Stimulated activated CD8-positive, alpha-beta memory T cell treated with anti-CD3 and anti-CD28 coated beads, Interleukin-7, amount 100 ng/mL, for 4 hours (primary cell): ENCODE results near the gene NID1.
"Not testable (repeated sequence)": the region's sequence is repeated elsewhere in the genome, so short reads cannot be mapped to it uniquely, and the experiment has no call there.

ENCODE experiments used
- DNase-seq, 2 donors: peaks; one replicate each; pipeline ENCODE4 v3.0.0-alpha.2; 2020; ENCODE audit warnings: low read depth in 2 of 2

Gene NID1

DNA sequence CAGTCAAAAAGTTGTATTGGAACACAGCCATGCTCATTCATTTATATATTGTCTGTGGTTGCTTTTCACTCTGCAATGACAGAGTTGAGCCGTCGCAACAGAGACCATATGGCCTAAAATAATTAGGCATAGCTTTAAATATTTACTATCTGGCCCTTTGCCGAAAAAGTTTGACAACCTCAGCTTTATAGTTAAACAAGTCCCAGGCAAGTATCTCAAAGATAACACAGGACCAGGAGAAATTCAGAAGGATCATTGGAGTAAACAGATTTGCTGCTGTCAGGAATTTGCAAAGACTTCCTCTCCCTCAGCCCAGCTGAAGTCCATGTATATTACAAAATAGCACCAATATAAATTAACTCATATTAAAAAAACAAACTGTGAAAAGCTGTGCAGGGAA is 34.4 kb downstream of the NID1 start:
- no peak for DNase-seq

DNA sequence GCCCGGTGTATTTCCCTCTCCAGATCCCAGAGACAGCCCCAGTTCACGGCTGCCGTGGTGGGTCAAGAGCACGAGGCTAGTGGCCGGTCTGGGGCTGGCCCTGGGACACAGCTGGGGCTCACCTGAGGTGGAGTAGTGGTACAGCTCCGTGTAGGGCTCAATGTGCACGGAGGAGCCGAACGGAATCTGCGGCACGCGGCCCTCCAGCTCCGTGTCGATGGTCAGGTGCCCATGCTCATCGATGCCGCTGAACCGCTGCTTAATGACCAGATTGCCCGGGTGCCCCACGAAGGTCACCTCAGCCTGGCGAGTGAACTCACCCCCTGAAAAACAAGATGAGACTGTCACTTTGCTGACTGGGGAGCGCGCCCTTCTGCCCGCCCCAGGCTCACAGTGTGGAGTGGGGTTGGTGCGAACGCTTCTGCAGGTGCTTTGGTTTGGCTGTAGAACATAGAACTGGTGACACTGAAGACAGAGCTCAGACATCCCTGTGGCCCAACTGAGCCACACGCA is 35.4 kb downstream of the NID1 start:
- no peak for DNase-seq

DNA sequence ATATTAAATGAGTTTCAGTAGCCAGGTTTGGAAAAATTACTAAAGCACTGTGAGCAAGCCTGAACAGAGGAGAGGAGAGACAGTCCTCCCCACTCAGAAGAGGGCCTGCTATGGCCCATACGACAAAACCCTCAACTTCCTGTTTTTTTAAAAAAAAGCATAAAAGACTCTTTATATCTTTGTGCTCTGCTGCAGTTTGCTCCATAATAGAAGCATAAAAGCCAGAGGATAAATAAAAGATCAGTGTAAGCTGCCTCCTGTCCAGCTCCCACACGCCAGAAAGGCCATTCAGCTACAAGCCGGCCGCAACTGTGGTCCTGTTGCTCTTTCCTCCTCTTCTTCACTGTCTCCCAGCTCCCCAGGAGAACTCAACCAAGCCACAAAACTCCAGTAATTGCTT is 37.8 kb downstream of the NID1 start:
- no peak for DNase-seq

DNA sequence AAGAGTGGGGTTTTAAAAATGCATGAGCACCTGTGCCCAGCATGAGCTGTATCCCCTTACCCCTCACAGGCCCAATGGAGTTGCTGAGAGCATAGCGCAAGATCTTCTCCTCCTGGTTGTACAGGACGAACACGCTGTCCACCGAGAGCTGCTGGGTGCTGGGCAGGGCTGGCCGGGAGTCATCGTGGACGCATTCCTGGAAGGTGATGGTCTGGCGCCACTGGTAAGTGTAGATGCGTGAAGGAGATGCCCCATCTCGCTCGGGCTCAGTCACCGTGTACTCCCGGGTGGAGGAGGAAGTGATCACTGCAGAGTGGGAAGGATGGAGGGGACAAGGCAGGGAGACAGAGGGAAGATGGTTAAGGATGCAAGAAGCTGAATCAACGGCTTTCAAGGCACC is 39.1 kb downstream of the NID1 start:
- no peak for DNase-seq

DNA sequence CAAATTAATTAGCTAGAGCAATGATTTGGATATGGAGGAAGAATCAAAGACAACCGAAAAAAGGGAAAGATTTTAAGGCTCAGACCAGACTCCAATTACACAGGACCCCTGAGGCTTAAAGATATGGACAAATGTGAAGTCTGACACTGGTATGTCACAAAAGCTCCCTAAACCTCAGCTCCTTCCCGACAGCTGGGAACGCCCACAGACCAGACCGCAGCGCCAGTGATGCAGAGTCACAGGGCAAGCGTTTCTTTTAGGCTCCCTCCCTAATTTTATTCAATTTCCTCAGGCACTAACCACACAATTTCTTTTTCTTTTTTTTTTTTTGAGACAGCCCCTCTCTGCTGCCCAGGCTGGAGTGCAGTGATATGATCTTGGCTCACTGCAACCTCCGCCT is 40.2 kb downstream of the NID1 start:
- DNase-seq, result no peak

DNA sequence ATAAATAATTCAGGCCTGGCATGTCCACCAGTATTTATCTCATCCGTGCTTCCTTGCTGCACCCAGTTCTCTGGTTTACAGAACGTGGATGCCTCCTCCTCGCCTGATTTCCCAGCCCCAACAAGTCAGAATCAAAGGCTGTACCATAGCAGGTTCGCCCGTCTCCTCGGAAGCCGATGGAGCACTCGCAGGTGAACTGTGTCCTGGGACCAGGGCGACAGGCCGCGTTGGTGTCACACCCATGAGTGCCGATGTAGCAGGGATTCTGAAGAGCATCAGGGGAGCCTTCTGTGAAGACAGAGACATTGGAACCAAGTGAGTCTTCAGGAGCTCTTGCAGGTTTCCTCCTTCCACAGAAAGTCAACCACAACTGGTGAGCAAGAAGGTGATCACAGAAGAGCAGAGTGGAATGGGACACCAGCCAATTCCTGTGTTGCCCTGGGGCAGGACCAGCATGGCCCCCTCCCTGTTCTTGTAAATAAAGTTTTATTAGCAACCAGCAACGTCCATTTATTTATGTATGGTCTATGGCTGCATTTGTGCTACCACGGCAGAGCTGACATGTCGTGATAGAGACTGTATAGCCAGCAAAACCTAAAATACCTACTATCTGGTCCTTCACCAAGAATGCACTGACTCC is 40.8 kb downstream of the NID1 start:
- DNase-seq, result no peak

DNA sequence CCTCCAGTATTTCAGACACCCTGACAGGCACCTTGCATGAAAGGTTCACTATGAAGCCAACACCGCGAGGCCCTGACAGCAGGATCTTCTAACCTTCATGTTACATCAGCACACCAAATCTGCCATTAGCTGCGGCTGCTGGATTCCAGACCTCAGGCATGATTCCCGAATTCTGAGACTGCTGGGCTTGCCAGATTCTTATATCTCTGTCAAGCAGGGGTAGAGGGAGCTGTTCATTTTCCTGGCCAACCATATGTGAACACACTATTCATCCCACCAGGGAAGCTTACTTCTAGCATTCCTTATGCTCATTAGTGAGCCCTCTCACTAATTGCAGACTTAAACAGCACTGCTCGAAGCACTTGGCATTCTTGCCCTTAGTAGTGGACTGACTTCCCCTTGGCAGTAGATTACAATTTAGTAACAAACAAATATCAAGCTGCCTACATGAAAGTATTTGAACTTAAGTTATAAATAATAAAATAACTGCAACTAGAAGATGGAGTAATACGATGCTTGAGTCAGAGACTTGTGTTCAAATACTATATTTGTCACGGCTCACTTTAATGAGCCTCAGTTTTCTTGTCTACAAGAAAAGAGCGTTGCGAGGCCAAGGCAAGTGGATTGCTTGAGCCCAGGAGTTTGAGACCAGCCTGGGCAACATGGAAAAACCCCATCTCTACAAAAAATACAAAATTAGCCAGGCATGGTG is 43.3 kb downstream of the NID1 start:
- DNase-seq, result no peak

DNA sequence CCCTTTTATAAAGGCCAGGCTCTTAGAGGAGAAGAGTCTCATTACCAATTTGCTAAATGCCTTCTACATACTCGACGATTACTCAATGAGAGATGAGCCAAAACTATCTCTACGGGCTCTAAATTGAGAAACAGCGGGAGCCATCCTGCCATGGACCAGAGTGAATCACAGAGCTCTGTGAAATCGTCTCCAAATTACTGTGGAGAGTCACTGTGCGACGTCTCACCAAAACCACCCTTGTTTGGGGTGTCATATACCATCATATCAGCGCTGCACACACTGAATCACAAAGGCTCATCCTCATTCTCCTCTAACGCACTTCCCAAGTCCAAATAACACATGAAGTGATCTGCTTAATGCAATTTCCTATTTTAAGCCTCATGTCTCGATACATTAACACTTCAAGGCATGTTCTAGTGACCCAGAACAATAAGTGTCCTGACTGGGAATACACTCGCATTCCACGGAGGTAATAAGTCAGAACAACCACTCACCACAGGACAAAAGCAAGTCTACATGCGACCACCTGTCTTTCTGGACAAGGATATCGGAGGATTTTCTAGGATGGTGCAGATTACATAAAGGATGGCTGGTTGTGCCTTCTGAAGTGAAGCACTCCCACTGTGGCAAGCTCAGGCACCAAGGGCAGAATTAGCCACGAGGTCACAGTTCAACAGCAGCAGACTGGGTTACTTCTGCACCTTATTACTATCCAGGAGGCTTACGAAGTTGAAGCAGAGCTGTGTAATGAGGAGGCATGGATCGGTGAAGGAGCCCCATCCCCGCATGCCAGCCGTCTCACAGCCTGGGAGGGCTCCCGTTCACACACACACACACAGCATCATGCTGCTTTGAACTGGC is 44.3 kb downstream of the NID1 start:
- no peak for DNase-seq

DNA sequence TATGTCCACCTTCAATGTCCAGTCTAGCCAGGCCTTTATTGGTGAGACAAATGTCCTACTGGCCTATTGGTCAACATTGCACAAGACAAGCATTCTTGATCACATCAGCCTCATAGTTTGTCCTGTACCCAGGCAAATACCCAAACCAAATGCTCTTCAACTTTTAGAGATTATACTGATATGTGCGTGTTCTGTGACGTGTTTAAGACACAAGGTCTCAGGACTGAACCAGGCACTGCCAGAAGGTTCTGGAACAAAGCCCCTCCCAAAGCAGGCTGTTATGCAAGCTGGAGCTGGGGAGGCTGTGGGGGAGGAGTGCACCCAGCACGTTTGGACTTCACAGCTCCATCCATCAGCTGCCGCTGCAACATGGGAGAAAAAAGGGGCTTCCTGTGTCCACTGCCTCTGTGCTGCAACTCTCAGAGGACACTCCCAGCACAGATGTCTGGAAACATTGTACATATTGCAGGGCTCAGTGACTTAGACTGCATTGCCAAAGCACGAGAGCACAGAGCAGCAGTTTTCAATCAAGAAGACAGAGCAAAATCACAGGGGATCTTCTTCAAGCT is 45.9 kb downstream of the NID1 start:
- DNase-seq, result no peak

DNA sequence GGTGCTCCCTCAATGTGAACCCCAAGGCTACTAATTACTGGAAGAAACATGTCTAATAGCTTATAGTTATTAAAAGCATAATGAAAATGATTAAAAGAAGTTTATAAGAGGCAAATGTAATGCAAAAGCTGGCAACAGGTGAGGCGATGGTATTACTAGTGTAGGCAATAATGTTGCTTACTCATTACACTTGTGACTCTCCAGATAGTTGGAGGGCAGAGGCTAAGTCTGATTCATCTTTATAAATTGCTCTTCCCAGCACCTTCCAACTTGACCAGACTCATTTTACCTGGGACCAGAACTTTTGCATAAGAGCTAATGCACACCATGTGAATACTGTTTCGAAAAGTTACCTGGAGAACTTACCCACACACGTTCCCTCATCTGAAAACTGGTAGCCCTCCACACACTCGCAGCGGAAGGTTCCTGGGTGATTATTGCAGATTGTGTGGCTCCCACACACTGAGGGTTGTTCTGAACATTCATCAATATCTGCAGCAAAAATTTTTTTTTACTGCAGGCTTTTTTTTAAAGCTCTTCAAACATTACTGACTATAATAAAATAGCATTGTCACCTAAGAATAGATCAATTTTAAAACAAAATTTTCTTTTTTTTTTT is 48.0 kb downstream of the NID1 start:
- DNase-seq, result no peak

DNA sequence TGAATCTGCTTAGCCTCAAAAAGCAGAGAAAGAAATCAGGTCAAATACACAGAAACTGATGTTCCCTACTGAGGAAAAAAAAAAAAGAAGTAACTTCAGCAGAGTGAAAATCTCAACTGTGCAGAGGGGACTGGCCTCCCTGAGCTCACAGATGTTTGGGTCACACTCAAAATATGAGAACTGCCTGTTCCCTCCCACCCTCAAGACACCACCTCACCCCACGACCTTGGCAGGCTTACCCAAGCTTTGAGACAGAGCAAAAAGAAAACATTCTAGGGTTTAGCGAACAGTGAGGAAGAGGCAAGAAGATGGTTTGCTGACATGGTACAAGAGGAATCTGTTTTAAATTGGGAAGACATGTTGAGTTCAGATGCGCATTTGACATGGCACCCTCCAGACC is 48.8 kb downstream of the NID1 start:
- DNase-seq, result no peak

DNA sequence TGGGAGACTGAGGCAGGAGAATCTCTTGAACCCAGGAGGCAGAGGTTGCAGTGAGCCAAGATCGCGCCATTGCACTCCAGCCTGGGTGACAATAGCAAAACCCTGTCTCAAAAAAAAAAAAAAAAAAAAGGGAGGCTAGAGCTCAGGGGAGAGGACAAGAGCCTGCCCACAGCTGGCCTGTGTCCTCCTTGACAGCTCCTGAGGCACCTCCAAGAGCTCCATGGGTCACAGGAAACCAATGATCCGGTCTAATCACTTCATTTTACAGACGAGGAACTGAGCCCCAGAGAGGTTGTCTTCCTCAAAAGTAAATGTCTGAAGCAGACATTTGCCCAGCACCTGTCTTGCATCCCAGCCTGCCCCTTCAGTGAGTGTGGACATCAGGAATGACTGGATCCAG is 49.4 kb downstream of the NID1 start:
- no peak for DNase-seq

DNA sequence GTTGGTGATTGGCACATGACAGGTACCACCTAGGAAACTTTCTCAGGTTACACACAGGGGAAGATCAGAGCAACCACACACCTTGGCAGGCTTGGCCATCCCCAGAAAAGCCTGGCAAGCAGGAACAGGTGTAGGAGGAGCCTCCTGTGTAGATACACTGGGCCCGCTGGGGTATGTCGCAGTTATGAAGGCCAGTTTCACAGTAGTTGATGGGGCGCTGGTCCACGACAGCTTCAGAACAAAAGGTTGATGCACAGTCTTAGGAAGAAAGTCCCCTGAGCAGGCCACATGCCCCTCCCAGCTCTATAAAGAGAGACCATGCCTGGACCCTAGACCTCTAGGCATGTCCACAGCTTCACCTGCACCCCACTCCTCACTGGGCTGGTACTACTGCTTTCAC is 51.6 kb downstream of the NID1 start:
- DNase-seq, result no peak

DNA sequence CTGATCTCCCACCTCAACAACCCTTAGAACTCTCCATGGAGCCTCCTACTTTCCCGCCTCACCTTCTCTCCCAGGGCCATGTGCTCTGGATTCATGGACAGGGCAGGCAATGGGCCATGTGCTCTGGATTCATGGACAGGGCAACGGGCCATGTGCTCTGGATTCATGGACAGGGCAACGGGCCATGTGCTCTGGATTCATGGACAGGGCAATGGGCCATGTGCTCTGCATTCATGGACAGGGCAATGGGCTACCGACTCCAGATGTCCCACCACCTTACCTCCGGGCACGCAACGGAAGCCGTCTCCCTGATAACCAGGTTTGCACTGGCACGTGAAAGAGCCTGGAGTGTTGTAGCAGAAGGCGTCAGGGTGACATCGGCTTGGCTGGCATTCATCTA is 53.2 kb downstream of the NID1 start:
- DNase-seq, result no peak

DNA sequence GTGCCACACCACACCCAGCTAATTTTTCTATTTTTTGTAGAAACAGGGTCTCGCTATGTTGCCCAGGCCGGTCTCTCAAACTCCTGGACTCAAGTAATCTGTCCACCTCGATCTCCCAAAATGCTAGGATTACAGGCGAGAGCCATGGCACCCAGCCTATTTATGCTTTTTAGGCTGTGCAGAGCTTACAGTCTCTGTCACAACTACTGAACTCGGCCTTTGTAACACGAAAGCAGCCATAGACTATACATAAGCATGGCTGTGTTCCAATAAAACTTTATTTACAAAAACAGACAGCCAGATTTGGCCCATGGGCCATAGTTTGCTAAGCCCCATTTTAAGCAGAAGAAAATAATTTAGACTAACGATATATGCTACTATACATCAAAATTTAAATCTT is 54.4 kb downstream of the NID1 start:
- no peak for DNase-seq

DNA sequence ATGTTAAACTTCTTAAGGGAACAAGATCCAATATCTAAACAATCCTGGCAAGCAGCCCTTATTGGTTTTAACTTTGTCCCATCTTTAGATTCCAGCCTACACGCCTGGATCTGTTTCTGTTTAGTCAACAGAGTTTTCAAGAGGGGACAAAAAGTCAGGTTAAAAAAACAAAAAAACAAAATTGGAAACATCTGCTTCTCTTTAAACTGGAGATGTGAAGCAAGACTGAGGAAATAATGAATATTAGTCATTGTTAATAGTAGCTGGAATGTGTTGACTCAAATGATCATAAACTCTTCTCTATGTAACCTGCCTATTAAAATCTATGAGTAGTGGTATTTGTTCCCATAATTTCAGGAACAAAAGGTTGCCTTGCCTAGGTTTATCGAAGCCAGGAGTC is 55.0 kb downstream of the NID1 start:
- no peak for DNase-seq

DNA sequence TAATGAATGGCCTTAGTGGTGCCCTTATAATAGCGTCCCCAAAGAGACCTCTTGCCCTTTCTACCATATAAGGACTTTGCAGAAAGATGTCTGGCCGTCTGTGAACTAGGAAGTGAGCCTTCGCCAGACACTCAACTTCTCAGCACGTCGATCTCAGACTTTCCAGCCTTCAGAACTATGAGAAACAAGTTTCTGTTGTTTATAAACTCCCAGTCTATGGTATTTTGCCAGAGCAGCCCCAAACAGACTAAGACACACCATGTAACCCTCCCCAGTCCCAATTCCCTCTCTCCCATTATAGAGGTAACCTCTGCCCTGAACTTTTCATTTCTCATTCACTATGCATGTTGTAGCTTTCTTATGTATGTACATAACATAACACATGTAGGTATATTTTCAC is 55.7 kb downstream of the NID1 start:
- no peak for DNase-seq

DNA sequence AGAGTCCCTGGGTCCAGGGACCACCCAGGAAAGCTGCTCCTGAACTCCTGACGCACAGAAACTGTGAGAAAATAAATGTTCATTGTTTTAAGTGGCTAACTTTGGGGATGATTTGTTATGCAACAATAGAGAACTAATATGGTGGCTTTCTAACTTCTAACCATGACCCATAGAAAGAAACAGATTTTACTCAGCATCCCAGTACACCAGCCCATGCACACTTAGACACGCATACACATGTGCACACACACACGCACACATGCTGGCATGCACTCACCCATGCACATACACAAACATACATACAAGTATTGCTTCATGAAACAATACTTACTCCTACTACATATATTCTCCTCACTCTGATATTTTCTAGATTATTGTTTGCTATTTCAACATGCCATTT is 57.1 kb downstream of the NID1 start:
- no peak for DNase-seq

DNA sequence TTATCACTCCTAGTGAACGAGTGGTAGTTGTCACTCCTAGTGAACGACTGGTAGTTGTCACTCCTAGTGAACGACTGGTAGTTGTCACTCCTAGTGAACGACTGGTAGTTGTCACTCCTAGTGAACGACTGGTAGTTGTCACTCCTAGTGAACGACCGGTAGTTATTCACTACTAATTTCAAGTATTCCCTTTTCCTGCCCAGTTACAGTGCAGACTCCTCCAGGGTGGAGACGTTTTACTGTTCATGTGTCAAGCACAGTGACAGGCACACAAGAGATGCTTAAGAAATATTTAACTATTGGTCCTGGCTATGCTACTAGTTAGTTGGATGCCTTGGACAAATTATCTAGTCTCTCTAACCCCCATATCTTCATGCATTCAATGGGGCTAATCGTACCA is 61.8 kb downstream of the NID1 start:
- DNase-seq, result not testable (repeated sequence)

DNA sequence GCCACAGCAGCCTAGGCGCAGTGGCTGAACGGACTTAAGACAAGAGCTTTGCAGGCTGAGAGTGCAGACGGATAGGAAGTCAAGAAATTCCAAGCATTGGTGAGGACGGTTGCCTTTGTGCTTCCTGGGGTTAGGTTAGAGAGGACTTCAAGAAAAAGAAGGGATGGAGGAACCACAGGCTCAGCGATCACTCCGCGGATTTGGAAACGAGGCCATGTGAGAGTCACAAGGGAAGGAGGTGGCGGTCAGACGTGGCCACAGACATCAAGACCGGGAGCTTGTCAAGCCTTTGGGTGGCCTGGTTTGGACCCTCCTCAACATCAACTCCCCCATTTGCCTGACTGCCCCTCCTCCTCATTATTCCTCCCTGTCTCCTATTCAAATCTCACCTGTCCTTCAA is 62.3 kb downstream of the NID1 start:
- no peak for DNase-seq

DNA sequence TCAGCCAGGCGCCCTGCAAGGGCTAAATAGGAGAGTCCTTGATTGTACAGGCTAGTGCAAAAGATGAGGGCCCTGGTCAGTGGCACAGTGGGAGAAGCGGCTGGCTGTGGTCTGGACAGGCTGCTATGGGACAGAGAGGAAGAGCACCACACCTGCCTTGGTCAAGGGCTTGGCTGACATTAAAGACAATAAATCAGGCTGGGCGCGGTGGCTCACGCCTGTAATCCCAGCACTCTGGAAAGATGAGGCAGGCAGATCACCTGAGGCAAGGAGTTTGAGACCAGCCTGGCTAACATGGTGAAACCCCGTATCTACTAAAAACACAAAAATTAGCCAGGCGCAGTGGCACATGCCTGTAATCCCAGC is 62.9 kb downstream of the NID1 start:
- DNase-seq, result no peak

DNA sequence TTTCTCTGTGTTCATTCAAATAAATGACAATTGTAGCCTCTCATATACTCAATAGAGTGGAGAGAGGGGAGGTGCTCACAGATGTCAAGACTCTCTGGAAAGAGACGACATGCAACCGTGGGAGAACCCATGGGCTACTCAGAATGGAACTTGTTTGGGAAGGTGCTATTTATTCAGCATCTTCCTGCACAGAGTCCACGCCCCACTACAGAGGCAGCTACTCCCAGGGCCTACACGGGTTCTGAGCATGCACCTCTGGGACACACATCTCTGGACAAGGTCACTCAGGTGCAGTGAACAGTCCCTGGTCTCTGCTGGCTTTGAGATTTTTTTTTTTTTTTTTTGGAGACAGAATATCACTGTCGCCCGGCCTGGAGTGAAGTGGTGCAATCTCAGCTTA is 64.1 kb downstream of the NID1 start:
- DNase-seq, result no peak
